ENCODE data around the gene RANBP17. TPM values are rescaled to one million over a fixed set of nuclear protein-coding genes. Genes with fewer than 3 reads are reported as not detected.

RANBP17 gene
- total and polyA plus RNA-seq, 2 experiments from 2014 or later, result 43.8 to 53.1 TPM

DNA sequence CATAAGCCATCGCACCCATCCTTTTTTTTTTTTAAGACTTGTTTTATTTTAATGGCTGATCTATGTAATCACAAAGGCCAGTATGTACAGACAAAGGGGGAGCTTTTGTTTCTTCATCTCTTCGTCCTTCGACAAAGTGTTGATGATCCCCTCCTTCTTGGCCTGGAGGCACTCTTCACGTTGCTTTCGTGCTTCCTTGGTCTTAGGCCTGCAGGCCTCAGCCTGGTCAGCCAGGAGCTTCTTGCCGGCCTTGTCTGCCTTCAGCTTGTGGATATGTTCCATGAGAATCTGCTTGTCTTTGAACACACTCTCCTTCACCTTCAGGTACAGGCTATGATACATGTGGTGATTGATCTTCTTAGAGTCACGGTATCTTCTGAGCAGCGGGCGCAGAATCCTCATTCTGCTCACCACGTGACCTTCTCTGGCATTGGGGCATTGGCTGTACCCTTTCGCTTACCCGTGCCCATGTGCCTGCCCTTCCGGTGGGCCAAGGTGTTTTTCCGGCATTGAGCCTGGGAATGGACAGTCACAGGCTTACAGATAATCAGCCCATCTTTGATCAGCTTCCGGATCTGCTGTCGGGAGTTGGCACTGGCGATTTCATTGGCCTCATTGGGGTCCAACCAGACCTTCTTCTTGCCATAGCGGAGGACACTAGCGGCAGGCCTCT is 483.3 kb downstream of the RANBP17 start (continued):
- TF ChIP-seq, protein P1, sequence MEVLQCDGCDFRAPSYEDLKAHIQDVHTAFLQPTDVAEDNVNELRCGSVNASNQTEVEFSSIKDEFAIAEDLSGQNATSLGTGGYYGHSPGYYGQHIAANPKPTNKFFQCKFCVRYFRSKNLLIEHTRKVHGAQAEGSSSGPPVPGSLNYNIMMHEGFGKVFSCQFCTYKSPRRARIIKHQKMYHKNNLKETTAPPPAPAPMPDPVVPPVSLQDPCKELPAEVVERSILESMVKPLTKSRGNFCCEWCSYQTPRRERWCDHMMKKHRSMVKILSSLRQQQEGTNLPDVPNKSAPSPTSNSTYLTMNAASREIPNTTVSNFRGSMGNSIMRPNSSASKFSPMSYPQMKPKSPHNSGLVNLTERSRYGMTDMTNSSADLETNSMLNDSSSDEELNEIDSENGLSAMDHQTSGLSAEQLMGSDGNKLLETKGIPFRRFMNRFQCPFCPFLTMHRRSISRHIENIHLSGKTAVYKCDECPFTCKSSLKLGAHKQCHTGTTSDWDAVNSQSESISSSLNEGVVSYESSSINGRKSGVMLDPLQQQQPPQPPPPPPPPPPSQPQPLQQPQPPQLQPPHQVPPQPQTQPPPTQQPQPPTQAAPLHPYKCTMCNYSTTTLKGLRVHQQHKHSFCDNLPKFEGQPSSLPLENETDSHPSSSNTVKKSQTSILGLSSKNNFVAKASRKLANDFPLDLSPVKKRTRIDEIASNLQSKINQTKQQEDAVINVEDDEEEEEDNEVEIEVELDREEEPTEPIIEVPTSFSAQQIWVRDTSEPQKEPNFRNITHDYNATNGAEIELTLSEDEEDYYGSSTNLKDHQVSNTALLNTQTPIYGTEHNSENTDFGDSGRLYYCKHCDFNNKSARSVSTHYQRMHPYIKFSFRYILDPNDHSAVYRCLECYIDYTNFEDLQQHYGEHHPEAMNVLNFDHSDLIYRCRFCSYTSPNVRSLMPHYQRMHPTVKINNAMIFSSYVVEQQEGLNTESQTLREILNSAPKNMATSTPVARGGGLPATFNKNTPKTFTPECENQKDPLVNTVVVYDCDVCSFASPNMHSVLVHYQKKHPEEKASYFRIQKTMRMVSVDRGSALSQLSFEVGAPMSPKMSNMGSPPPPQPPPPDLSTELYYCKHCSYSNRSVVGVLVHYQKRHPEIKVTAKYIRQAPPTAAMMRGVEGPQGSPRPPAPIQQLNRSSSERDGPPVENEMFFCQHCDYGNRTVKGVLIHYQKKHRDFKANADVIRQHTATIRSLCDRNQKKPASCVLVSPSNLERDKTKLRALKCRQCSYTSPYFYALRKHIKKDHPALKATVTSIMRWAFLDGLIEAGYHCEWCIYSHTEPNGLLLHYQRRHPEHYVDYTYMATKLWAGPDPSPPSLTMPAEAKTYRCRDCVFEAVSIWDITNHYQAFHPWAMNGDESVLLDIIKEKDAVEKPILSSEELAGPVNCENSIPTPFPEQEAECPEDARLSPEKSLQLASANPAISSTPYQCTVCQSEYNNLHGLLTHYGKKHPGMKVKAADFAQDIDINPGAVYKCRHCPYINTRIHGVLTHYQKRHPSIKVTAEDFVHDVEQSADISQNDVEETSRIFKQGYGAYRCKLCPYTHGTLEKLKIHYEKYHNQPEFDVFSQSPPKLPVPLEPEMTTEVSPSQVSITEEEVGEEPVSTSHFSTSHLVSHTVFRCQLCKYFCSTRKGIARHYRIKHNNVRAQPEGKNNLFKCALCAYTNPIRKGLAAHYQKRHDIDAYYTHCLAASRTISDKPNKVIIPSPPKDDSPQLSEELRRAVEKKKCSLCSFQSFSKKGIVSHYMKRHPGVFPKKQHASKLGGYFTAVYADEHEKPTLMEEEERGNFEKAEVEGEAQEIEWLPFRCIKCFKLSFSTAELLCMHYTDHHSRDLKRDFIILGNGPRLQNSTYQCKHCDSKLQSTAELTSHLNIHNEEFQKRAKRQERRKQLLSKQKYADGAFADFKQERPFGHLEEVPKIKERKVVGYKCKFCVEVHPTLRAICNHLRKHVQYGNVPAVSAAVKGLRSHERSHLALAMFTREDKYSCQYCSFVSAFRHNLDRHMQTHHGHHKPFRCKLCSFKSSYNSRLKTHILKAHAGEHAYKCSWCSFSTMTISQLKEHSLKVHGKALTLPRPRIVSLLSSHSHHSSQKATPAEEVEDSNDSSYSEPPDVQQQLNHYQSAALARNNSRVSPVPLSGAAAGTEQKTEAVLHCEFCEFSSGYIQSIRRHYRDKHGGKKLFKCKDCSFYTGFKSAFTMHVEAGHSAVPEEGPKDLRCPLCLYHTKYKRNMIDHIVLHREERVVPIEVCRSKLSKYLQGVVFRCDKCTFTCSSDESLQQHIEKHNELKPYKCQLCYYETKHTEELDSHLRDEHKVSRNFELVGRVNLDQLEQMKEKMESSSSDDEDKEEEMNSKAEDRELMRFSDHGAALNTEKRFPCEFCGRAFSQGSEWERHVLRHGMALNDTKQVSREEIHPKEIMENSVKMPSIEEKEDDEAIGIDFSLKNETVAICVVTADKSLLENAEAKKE (CRISPR knock-in tag; IDR thresholded peaks at IDR 0.05), result no peak
- no peak for TF ChIP-seq STAT1 (IDR thresholded peaks at IDR 0.05; ENCODE audit: unreplicated experiment)
- TF ChIP-seq ZNF331 (CRISPR knock-in tag; IDR thresholded peaks at IDR 0.05; ENCODE audit: low read depth), result no peak

Small RNA genes lying within 50 kb of the gene (small RNA-seq; reads per million reads assigned to genes)
- not detected for gene AC091980.1 (ENCODE audit: low replicate concordance)

Other genes with a start within 250 kb of the RANBP17 start
- gene GABRP, start 78.3 kb upstream of the RANBP17 start, total RNA-seq (2014; rRNA removed; shearing (Covaris generic)), result 3.0 and 3.6 TPM in 2 replicates
- gene GABRP, start 78.3 kb upstream of the RANBP17 start, polyA plus RNA-seq (2016; fragmentation: Nextera tagmentation; extraction: Ambion mirVana), result 6.2 and 6.3 TPM in 2 replicates

Measured in GM23338 (cell line).